ENCODE data around the gene VIPR1.
"Not testable (repeated sequence)": the region's sequence is repeated elsewhere in the genome, so short reads cannot be mapped to it uniquely, and the experiment has no call there.

VIPR1 gene

GRCh38 chr3:42550250-42550649 is 47.8 kb downstream of the VIPR1 start:
- H4K20me1 ChIP-seq (ENCODE audit: control insufficient read depth, insufficient read depth, low read depth, low read length), result no peaks in the 10 kb centered on the region
- H3K9me3 ChIP-seq (ENCODE audit: control insufficient read depth, insufficient read depth, low read length), result no peaks in the 10 kb centered on the region
- no peaks in the 10 kb centered on the region for H3F3A ChIP-seq (ENCODE audit: control insufficient read depth, insufficient read depth)
- H3K27me3 ChIP-seq (ENCODE audit: control insufficient read depth, low read length), result no peaks in the 10 kb centered on the region
- H3K4me3 ChIP-seq (ENCODE audit: low read length), result no peak overlapping the region
- TF ChIP-seq CTCF (IDR thresholded peaks at IDR 0.05; ENCODE audit: low read depth, low read length, poor library complexity, severe bottlenecking) (no peak), EZH2phosphoT487 (IDR thresholded peaks at IDR 0.05; ENCODE audit: borderline replicate concordance, low read length) (no peak)
- peaks cover 37% of the 10 kb centered on the region for H3K36me3 ChIP-seq (ENCODE audit: control insufficient read depth, low read length)
- no peaks in the 10 kb centered on the region for H3K4me1 ChIP-seq (ENCODE audit: control insufficient read depth, low read length)
- no peaks in the 10 kb centered on the region for H3K9me2 ChIP-seq (replicated peaks; ENCODE audit: control insufficient read depth, low read length)
- H3K27ac ChIP-seq (ENCODE audit: low read depth, low read length), result no peak overlapping the region
- no peak overlapping the region for H3K4me2 ChIP-seq (ENCODE audit: low read length)
- no peaks in the 10 kb centered on the region for H3K79me2 ChIP-seq (ENCODE audit: control insufficient read depth, low read length)

- peaks cover 58% of the 10 kb centered on the region for H3K36me3 ChIP-seq (ENCODE audit: control insufficient read depth, low read length)
- H3K79me2 ChIP-seq (ENCODE audit: control insufficient read depth, low read length), result no peaks in the 10 kb centered on the region
Measured at GRCh38 chr3:42552830-42553229, 50.4 kb downstream of the VIPR1 start.

GRCh38 chr3:42556089-42556632 is 53.7 kb downstream of the VIPR1 start:
- Histone ChIP-seq H3K27ac (ENCODE audit: low read depth, low read length) (no peak overlapping the region), H3K4me2 (ENCODE audit: low read length) (no peak overlapping the region), H3K9me2 (replicated peaks; ENCODE audit: control insufficient read depth, low read length) (no peaks in the 10 kb centered on the region)

More at GRCh38 chr3:42552830-42553229, 50.4 kb downstream of the VIPR1 start:
- Histone ChIP-seq H3K4me1 (ENCODE audit: control insufficient read depth, low read length) (no peaks in the 10 kb centered on the region), H3K9me2 (replicated peaks; ENCODE audit: control insufficient read depth, low read length) (no peaks in the 10 kb centered on the region), H3K27me3 (ENCODE audit: control insufficient read depth, low read length) (no peaks in the 10 kb centered on the region), H3F3A (ENCODE audit: control insufficient read depth, insufficient read depth) (no peaks in the 10 kb centered on the region), H3K9me3 (ENCODE audit: control insufficient read depth, insufficient read depth, low read length) (no peaks in the 10 kb centered on the region), H3K27ac (ENCODE audit: low read depth, low read length) (no peak overlapping the region), H4K20me1 (ENCODE audit: control insufficient read depth, insufficient read depth, low read depth, low read length) (no peaks in the 10 kb centered on the region), H3K4me2 (ENCODE audit: low read length) (no peak overlapping the region), H3K4me3 (ENCODE audit: low read length) (no peak overlapping the region)
- TF ChIP-seq CTCF (IDR thresholded peaks at IDR 0.05; ENCODE audit: low read depth, low read length, poor library complexity, severe bottlenecking) (no peak), EZH2phosphoT487 (IDR thresholded peaks at IDR 0.05; ENCODE audit: borderline replicate concordance, low read length) (no peak)

GRCh38 chr3:42556817-42557216 is 54.4 kb downstream of the VIPR1 start:
- H3F3A ChIP-seq (ENCODE audit: control insufficient read depth, insufficient read depth); H3K4me1 ChIP-seq (ENCODE audit: control insufficient read depth, low read length); H3K9me3 ChIP-seq (ENCODE audit: control insufficient read depth, insufficient read depth, low read length); H3K9me2 ChIP-seq (replicated peaks; ENCODE audit: control insufficient read depth, low read length); H3K4me2 ChIP-seq (ENCODE audit: low read length); H3K79me2 ChIP-seq (ENCODE audit: control insufficient read depth, low read length); H3K4me3 ChIP-seq (ENCODE audit: low read length); H3K27me3 ChIP-seq (ENCODE audit: control insufficient read depth, low read length); H4K20me1 ChIP-seq (ENCODE audit: control insufficient read depth, insufficient read depth, low read depth, low read length); H3K27ac ChIP-seq (ENCODE audit: low read depth, low read length): not testable (repeated sequence)
- H3K36me3 ChIP-seq (ENCODE audit: control insufficient read depth, low read length), result peaks cover 83% of the 10 kb centered on the region

More at GRCh38 chr3:42556089-42556632, 53.7 kb downstream of the VIPR1 start:
- peaks cover 80% of the 10 kb centered on the region for H3K36me3 ChIP-seq (ENCODE audit: control insufficient read depth, low read length)
- H3K27me3 ChIP-seq (ENCODE audit: control insufficient read depth, low read length), result no peaks in the 10 kb centered on the region
- no peaks in the 10 kb centered on the region for H3F3A ChIP-seq (ENCODE audit: control insufficient read depth, insufficient read depth)
- no peaks in the 10 kb centered on the region for H3K9me3 ChIP-seq (ENCODE audit: control insufficient read depth, insufficient read depth, low read length)
- H3K4me1 ChIP-seq (ENCODE audit: control insufficient read depth, low read length), result no peaks in the 10 kb centered on the region
- H3K79me2 ChIP-seq (ENCODE audit: control insufficient read depth, low read length), result no peaks in the 10 kb centered on the region
- H4K20me1 ChIP-seq (ENCODE audit: control insufficient read depth, insufficient read depth, low read depth, low read length), result no peaks in the 10 kb centered on the region
- H3K4me3 ChIP-seq (ENCODE audit: low read length), result no peak overlapping the region
- TF ChIP-seq CTCF (IDR thresholded peaks at IDR 0.05; ENCODE audit: low read depth, low read length, poor library complexity, severe bottlenecking) (no peak), EZH2phosphoT487 (IDR thresholded peaks at IDR 0.05; ENCODE audit: borderline replicate concordance, low read length) (no peak)

Measured in DOHH2 (cell line).